GM19043 (cell line): ENCODE data around the gene TSR1.

Source experiments
- ATAC-seq: cut with Tn5 transposase; IDR thresholded peaks from one replicate; pipeline ENCODE4 v1.9.1; 2021; ENCODE audit warnings: low read depth; ENCODE audit not compliant: unreplicated experiment

TSR1 gene

DNA sequence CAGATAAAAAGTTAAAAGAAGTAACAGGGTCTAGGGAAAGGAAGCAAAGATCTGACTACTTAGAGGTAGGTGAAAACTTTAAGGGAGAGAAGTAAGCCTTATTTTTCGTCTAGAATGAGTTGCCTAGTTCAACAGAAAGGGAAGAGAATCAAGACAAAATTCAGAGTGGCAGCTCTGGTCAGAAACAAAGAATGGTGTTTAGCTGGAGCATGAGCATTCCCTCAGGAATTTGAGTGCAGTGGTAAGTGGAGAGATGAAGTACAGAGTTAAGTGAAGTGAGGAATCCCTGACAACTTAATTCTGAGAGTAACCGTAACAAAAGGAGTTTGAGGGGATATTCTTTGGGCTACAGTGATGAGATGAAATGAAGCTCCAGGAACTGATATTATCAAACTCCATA is 44.2 kb downstream of the TSR1 start:
- no peak for ATAC-seq

DNA sequence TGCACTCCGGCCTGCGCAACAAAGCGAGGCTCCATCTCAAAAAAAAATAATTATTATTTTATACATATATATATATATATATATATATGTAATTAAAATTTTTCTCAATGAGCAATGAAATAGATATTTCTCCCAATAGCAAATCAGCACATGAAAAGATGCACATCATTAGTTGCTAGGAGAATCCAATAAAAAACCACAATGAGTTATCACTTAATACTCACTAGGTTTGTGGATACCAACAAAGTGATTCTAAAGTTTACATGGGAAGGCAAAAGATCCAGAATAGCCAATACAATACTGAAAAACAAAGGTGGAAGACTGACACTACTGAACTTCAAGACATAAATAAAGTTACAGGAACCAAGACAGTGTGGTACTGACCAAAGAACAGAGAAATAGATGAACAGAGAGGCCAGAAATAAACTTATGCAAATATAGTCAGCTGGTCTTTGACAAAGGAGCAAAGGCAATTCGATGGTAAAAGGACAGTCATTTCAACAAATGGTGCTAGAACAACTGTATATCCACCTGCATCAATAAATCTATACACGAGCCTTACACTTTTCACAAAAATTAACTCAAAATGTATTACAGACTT is 46.3 kb downstream of the TSR1 start:
- no peak for ATAC-seq

DNA sequence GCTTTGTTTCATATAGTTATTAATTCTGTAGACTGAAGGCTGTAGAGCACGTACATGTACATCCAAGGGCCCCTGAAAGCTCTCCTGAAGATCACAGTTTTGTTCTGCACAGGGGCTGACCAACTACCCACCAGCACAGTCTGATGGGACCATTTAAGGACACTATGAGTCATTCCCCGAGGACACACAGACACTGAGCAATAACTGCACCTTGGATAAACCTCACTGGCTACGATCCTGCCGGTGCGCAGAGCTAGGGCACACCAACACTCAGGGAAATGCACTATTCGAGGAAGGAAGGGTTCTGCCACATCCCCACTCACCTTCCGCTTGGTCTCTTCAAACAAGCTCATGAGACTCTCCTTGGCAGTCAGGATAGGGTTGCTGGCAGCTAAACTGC is 53.0 kb downstream of the TSR1 start:
- no peak for ATAC-seq

DNA sequence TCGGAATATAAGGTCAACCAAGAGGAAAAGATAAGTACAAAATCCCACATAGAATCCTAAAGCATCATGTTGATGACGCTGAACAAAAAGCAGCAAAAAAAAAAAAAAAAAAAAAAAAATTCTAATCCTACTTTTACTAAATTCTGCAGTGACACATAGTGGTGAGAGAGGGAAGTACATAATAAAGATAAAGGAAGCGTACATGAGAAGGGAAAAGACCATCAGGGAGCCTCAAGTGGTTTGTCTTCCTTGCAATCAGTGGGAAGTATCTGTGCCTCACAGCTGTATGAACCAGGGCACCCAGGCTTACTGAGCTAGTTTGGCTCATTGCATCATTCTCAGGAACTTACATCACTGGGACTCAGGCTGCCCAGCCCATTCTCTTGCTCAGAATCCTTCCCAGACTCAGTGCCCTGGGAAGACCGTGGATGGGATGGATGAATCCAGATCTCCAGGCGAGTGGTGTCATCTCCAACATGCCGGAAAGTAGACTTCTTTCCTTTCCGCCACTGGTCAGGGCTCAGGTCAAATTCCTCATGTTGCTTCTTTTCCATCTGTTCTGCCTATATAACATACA is 53.9 kb downstream of the TSR1 start:
- no peak for ATAC-seq

DNA sequence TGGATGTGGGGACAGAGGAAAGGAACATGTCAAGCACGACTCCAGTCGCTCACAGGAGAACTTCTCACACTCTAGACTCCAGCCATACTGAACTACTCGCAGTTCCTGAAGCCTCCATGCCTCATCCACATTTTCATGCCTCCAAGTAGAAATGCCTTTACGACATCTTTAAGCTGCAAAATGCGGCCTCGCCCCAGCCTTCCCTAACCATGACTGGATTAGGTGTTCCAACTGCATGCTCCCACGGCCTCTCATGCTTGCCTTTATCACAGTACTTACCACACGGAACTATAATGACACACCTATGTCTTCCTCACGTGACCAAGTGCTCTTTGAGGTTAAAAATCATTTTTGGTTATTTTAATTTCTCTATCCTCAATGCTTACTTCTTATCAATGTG is 56.5 kb downstream of the TSR1 start:
- no peak for ATAC-seq

DNA sequence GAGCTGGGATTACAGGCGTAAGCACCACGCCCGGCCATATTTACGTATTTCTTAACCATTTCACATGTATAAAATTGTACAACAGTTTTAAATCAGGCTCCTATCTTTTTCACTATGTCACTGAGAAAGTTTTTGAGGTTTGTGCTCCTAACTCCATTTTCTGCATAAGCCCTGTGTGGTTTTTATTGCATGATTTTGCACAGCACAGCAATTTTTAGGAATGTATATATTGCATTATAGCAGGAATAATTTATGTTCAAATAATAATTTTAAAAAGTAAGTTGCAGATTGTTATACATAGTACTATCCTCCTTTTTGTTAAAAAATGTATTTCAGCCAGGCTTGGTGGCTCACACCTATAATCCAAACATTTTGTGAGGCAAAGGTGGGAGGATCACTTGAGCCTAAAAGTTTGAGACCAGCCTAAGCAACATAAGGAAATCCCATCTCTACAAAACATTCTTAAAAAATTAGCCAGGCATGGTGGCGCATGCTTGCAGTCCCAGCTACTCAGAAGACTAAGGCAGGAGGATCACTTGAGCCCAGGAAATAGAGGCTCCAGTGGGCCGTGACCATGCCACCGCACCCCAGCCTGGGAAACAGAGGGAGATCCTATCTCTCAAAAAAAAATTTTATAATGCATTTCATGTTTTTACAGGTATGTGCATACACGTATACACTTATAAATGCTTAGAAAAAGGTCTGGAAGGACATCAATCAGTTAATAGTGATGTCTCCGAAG is 58.7 kb downstream of the TSR1 start:
- no peak for ATAC-seq

DNA sequence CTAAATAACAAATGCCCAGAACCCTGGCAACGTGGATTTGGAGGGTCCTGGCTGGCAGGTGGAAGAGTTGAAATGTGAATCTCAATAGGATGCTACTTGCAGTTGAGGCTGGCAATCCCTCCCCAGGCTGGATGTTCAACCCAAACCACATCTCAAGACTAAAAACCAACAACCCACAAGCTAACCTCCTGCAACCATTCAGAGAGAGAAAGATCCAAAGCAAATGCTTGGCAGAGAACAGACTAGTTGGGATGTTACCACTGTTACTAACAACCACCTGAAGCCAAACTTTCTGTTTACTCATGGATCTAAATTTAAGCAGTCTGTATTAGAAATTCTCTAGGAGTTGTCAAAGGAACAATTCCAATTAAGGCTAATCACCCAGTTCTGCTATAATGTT is 60.5 kb downstream of the TSR1 start:
- no peak for ATAC-seq

DNA sequence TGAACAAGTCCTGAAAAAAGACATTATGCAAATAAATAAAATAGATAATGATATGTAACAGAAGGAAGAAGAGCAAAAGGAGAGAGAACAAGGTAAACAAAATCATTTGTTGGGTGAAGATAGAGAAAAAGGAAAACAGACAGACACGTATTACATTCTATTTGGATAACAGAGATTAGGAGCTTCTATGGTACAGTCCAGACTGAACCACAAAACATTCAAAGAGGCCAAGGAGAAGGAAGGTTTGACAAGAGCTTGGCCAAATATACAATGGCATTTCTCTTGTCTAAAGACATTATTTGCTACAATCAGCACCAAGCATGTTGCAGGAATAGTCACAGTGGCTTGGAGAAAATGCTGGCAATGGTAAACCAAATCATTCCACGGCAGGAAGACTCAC is 61.8 kb downstream of the TSR1 start:
- ATAC-seq = no peak
